PFSK-1 (cell line): ENCODE data around the gene DYRK1A.

Experiments
- FOXP2 ChIP-seq: optimal IDR thresholded peaks from 2 replicates; pipeline ENCODE3; 2011; ENCODE audit warnings: borderline replicate concordance, control low read depth, inconsistent platforms; ENCODE audit not compliant: insufficient read depth; ENCODE audit errors: extremely low read length, extremely low read depth
- POLR2AphosphoS5 ChIP-seq: IDR thresholded peaks from 2 replicates; pipeline ENCODE4 v1.6.1; 2012; ENCODE audit warnings: low read depth, mild to moderate bottlenecking, control low read depth, low read length, moderate library complexity
- SIN3A ChIP-seq: IDR thresholded peaks from 2 replicates; pipeline ENCODE4 v1.6.1; 2012; ENCODE audit warnings: mild to moderate bottlenecking, low read length, moderate library complexity, borderline replicate concordance; ENCODE audit not compliant: insufficient read depth
- TAF1 ChIP-seq: IDR thresholded peaks from 2 replicates; pipeline ENCODE4 v1.6.1; 2012; ENCODE audit warnings: low read length, control low read depth, borderline replicate concordance; ENCODE audit not compliant: insufficient read depth
- TF ChIP-seq, protein P1 (sequence below), 2 experiments: IDR thresholded peaks; 2 replicates each; pipeline versions ENCODE4 v1.6.1 to v1.8.0; 2011 to 2012; ENCODE audit warnings: low read depth in 2 of 2, low read length in 2 of 2, control low read depth in 1 of 2, inconsistent platforms in 1 of 2, mild to moderate bottlenecking in 1 of 2, moderate library complexity in 1 of 2; ENCODE audit not compliant: insufficient read depth in 1 of 2

DNA sequence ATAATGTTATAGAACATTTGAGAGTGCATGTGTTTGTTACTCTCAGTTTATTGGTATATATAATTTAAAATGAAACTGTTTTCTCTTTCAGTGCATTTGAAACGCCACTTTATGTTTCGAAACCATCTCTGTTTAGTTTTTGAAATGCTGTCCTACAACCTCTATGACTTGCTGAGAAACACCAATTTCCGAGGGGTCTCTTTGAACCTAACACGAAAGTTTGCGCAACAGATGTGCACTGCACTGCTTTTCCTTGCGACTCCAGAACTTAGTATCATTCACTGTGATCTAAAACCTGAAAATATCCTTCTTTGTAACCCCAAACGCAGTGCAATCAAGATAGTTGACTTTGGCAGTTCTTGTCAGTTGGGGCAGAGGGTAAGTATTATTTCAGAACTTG is 123.5 kb downstream of the DYRK1A start:
- TF ChIP-seq, protein P1, sequence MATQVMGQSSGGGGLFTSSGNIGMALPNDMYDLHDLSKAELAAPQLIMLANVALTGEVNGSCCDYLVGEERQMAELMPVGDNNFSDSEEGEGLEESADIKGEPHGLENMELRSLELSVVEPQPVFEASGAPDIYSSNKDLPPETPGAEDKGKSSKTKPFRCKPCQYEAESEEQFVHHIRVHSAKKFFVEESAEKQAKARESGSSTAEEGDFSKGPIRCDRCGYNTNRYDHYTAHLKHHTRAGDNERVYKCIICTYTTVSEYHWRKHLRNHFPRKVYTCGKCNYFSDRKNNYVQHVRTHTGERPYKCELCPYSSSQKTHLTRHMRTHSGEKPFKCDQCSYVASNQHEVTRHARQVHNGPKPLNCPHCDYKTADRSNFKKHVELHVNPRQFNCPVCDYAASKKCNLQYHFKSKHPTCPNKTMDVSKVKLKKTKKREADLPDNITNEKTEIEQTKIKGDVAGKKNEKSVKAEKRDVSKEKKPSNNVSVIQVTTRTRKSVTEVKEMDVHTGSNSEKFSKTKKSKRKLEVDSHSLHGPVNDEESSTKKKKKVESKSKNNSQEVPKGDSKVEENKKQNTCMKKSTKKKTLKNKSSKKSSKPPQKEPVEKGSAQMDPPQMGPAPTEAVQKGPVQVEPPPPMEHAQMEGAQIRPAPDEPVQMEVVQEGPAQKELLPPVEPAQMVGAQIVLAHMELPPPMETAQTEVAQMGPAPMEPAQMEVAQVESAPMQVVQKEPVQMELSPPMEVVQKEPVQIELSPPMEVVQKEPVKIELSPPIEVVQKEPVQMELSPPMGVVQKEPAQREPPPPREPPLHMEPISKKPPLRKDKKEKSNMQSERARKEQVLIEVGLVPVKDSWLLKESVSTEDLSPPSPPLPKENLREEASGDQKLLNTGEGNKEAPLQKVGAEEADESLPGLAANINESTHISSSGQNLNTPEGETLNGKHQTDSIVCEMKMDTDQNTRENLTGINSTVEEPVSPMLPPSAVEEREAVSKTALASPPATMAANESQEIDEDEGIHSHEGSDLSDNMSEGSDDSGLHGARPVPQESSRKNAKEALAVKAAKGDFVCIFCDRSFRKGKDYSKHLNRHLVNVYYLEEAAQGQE (IDR thresholded peaks at IDR 0.05; ENCODE audit: insufficient read depth in 1 of 2, low read depth in 2 of 2, low read length in 2 of 2), result no peak
- TF ChIP-seq SIN3A (no peak), TAF1 (no peak), POLR2AphosphoS5 (no peak), FOXP2 (no peak)
